GM12864 (cell line): ENCODE data around the gene CPT2.

Source experiments
- DNase-seq: peaks from one replicate; pipeline ENCODE4 v3.0.0-alpha.2; 2011; ENCODE audit warnings: low read depth
- H3K4me3 ChIP-seq: 2 replicates; pipeline ENCODE4 v1.5.1; 2011; ENCODE audit warnings: mild to moderate bottlenecking, low read depth, low read length, control low read depth
- TF ChIP-seq, protein P1 (sequence below): IDR thresholded peaks from 2 replicates; pipeline ENCODE4 v1.5.1; 2011; ENCODE audit warnings: low read depth, mild to moderate bottlenecking, moderate library complexity, low read length, control low read depth, inconsistent platforms; ENCODE audit errors: missing control alignments

Gene CPT2

DNA sequence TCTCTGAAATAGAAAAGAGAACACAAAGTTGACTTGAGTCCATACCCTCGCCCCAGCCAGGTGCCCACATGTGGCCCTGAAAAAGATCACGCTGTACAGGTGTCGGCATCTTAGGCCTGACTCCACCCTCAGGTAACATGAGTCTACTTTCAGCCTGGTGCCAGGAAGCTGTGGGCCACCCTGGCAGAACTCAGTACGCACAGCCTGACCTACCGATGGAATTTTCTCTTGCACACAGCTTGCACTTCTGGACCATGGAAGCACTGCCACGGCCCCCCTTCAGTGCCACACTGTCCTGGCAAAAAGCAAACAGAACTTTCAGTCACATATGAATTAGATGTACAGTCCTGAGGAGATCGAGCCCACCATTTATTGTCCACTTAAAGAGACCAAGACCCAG lies 21.6 kb downstream of the CPT2 start:
- no peak for DNase-seq
- TF ChIP-seq, protein P1, sequence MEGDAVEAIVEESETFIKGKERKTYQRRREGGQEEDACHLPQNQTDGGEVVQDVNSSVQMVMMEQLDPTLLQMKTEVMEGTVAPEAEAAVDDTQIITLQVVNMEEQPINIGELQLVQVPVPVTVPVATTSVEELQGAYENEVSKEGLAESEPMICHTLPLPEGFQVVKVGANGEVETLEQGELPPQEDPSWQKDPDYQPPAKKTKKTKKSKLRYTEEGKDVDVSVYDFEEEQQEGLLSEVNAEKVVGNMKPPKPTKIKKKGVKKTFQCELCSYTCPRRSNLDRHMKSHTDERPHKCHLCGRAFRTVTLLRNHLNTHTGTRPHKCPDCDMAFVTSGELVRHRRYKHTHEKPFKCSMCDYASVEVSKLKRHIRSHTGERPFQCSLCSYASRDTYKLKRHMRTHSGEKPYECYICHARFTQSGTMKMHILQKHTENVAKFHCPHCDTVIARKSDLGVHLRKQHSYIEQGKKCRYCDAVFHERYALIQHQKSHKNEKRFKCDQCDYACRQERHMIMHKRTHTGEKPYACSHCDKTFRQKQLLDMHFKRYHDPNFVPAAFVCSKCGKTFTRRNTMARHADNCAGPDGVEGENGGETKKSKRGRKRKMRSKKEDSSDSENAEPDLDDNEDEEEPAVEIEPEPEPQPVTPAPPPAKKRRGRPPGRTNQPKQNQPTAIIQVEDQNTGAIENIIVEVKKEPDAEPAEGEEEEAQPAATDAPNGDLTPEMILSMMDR, result no peak
- H3K4me3 ChIP-seq, result no peak overlapping the region

DNA sequence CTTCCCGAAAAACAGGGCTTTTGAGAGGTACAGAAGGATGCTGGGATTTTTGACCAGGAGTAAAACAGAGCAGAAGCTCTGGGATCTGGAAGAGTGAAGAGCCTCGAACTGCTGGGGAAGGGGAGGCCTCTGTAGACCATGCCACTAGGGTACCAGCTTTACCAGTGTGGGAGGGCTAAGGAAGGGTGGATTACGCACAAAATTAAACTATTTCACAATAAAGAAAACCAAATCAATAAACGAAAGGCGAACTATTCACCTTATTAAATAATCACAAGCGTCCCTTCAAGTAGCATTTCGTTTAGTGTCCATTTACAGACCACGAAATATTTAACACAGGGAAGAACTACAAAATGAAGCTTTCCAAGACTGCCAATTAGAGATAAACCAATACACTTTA lies 23.1 kb downstream of the CPT2 start:
- TF ChIP-seq, protein P1, result no peak
- no peak for DNase-seq
- H3K4me3 ChIP-seq, result peak overlapping the region; percentile 92

DNA sequence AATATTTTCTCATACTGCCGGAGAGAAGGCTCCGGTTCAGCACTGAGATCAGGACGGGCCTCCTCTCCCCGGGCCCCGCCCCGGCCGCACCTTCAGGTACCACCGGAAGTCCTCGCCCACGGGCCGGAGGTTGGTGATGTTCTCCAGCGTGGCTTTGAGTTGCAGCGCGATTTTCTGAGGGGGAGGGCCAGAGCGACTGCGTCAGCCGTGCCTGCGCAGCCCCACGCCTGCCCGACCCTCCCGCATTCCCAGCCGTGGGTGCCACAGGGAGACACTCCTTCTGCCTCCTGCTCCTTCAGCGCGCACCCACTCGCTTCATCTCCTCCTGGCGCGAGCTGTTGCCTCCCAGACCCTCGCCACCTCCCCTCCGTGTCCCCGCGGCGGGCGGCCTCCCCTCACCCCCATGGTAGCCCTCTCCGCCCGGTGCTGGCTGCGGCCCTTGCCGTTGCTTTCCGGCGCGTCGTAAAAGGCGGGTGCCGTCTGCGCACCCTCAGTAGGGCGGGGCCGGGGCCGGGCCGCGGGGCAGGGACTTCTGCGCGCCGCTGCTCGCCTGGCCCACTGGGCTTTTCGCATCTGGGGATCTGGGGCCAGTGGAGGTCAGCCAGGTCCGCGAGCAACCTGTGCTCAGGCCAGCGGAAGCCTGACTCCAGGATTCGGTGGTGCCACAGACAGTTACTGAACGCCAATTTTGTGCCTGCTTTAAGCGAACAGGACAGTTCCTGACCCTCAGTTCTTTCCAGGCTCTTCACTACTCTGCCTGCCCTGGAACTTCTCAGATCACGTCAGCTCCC lies 23.7 kb downstream of the CPT2 start, which contains the start of gene CZIB:
CZIB (minus strand) TSS at position 464 of the 791 bp plus-strand sequence; CDS start at position 405, 59 bp downstream.
- TF ChIP-seq, protein P1, result no peak
- peak; percentile 87 for DNase-seq
- peak within 1 kb of the TSS; percentile 92 for H3K4me3 ChIP-seq

DNA sequence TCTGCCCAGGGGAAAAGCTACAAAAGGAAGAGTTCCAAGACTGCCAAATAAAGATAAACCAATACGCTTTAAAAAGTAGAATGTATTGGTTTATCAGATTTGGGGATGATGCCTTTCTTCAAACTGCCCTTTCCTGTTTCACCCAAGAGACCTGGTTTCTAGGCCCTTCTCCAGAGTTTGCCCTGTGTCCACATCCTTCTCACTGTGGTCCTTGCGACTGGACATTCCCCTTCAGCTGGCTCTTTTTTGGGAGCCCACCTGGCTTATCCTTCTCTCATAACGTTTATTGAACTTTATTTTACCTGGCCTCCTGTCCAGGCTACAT lies 24.3 kb downstream of the CPT2 start:
- H3K4me3 ChIP-seq, result peak overlapping the region; percentile 92
- TF ChIP-seq, protein P1, result no peak
- no peak for DNase-seq

DNA sequence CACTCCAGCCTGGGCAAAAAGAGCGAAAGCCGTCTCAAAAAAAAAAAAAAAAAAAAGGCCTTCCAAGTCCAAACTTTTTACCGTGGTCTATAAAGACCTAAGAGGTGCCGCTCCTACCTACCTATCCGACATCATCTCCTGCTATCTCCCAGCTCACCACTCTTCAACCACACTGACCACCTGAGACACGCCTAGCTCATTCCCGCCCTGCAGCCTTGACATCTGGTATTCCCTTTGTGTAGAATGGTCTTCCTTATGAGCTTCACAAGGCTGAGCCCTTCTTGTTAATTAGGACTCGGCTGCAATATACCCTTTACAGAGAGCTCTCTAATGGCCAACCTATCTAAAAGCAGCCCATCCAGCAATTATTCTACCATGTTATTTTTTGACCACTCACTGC lies 41.0 kb downstream of the CPT2 start:
- H3K4me3 ChIP-seq, result peak overlapping the region; percentile 93
- DNase-seq, result no peak
- TF ChIP-seq, protein P1, result no peak

DNA sequence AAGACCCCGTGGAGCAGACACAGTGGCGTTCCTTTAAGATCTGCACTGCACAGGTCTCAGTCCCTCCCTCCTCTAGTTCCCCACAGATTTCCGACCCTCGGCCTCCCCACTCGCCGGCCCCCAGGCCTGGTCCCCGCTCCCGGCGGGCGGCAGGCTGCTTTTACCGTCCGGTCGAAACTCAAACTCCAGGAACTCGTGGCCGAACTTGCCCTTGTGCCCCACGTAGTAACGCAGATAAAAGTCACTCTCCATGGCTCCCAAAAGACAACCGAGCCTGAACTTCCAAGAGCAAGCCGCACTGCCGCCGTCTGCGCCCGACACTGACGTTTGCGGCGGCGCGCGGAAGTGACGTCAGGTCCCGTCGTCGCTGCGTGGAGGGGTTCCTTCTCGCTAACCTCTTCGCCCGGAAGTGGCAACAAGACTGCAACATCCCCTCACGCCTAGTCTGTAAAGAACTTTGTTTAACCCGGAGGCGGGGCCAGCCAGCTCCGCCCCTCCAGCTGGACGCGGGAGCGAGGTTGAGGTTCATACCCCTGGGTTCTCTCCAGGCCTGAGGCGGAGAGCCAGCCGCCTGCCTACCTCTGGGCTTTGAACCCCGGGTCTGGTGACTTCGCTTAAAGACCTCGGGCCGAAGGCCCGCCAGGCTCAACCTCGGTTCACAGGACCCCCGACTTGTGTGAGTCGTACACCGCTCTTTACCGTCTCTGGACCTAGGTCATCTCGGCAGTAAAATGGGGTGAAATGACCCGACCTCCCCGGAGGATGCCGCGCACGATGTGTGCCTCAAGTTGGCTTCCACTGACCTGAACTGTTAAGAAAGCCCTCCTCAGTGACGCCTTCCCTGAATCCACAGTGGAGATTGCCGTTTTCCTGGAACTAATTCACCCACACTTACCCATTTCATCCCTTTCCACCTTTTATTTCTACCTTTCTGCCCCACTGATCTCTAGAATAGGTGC lies 41.9 kb downstream of the CPT2 start, which contains the start of gene MAGOH:
MAGOH (minus strand) TSS at position 322 of the 959 bp plus-strand sequence; CDS start at position 252, 70 bp downstream.
- peak; percentile 91 for DNase-seq
- TF ChIP-seq, protein P1, result no peak
- peak within 1 kb of the TSS; percentile 93 for H3K4me3 ChIP-seq
